GM23338 (cell line): ENCODE measurements around the gene PDZD8. TPM values are rescaled to one million over a fixed set of nuclear protein-coding genes. Genes with fewer than 3 reads are reported as not detected.
A peak's percentile ranks its signal among the peaks of the same experiment; 100 is the strongest.

ENCODE experiments used
- ATAC-seq: fragments of 200-7000 bp; cut with Tn5 transposase; 3 replicates; pipeline ENCODE4 v1.9.1; 2020
- DNase-seq: peaks from one replicate; pipeline ENCODE4 v3.0.0-alpha.2; 2015; ENCODE audit warnings: low spot score
- H2AFZ ChIP-seq: fragments of 200-600 bp; sonication (generic); 2 replicates; pipeline ENCODE4 v1.8.0; 2016; ENCODE audit warnings: antibody characterized with exemption, mild to moderate bottlenecking, moderate library complexity
- H3F3A ChIP-seq: fragments of 200-600 bp; sonication (generic); replicated peaks from 2 replicates; pipeline ENCODE4 v1.8.0; 2017; ENCODE audit warnings: antibody characterized with exemption, mixed run types, low read depth
- H3K27ac ChIP-seq: fragments of 200-600 bp; sonication (generic); 2 replicates; pipeline ENCODE4 v1.6.1; 2016; ENCODE audit warnings: low read depth
- H3K27me3 ChIP-seq: fragments of 200-600 bp; sonication (generic); 2 replicates; pipeline ENCODE4 v1.8.0; 2016; ENCODE audit warnings: mild to moderate bottlenecking, mixed run types, moderate library complexity; ENCODE audit not compliant: insufficient read depth
- H3K36me3 ChIP-seq: fragments of 200-600 bp; sonication (generic); 2 replicates; pipeline ENCODE4 v1.8.0; 2016; ENCODE audit warnings: mild to moderate bottlenecking; ENCODE audit not compliant: insufficient read depth
- H3K4me1 ChIP-seq: fragments of 200-600 bp; sonication (generic); 2 replicates; pipeline ENCODE4 v1.8.0; 2016; ENCODE audit warnings: mild to moderate bottlenecking, moderate library complexity; ENCODE audit not compliant: insufficient read depth
- H3K4me2 ChIP-seq: fragments of 200-600 bp; sonication (generic); 2 replicates; pipeline ENCODE4 v1.7.1; 2017; ENCODE audit warnings: mixed run types
- H3K4me3 ChIP-seq: fragments of 200-600 bp; sonication (generic); 2 replicates; pipeline ENCODE4 v1.6.1; 2016; ENCODE audit warnings: mixed run types
- H3K79me2 ChIP-seq: fragments of 200-600 bp; sonication (generic); replicated peaks from 2 replicates; pipeline ENCODE4 v1.8.0; 2017; ENCODE audit warnings: mild to moderate bottlenecking; ENCODE audit not compliant: insufficient read depth
- H3K9me2 ChIP-seq: fragments of 200-600 bp; sonication (generic); 2 replicates; pipeline ENCODE4 v1.8.0; 2017; ENCODE audit not compliant: insufficient read depth
- H4K20me1 ChIP-seq: fragments of 200-600 bp; sonication (generic); replicated peaks from 2 replicates; pipeline ENCODE4 v1.8.0; 2017; ENCODE audit warnings: mild to moderate bottlenecking; ENCODE audit not compliant: insufficient read depth
- H3K27ac Mint-ChIP-seq: 2 replicates; pipeline ENCODE4 v1.8.0; 2020; ENCODE audit warnings: inconsistent platforms, mild to moderate bottlenecking, moderate library complexity, mixed read lengths
- H3K27me3 Mint-ChIP-seq: 3 replicates; pipeline ENCODE4 v1.8.0; 2022; ENCODE audit warnings: low read depth, mild to moderate bottlenecking, moderate library complexity, mixed read lengths, inconsistent platforms; ENCODE audit not compliant: insufficient read depth, poor library complexity
- H3K36me3 Mint-ChIP-seq: 3 replicates; pipeline ENCODE4 v1.8.0; 2021; ENCODE audit warnings: low read depth, mild to moderate bottlenecking, inconsistent platforms, moderate library complexity, mixed read lengths
- H3K4me1 Mint-ChIP-seq: 3 replicates; pipeline ENCODE4 v1.8.0; 2020; ENCODE audit warnings: mild to moderate bottlenecking, inconsistent platforms, mixed read lengths
- H3K4me3 Mint-ChIP-seq: 3 replicates; pipeline ENCODE4 v1.8.0; 2021; ENCODE audit warnings: moderate library complexity, mild to moderate bottlenecking, inconsistent platforms, mixed read lengths
- H3K9me3 Mint-ChIP-seq: 3 replicates; pipeline ENCODE4 v1.8.0; 2020; ENCODE audit warnings: moderate library complexity, mild to moderate bottlenecking, inconsistent platforms, mixed read lengths
- CREB1 ChIP-seq: fragments of 250-450 bp; sonication (Bioruptor Pico); IDR thresholded peaks from 2 replicates; pipeline ENCODE4 v1.5.0; 2020; ENCODE audit warnings: low read depth, mild to moderate bottlenecking, moderate library complexity
- EZH2 ChIP-seq: fragments of 200-600 bp; sonication (generic); IDR thresholded peaks from one replicate; pipeline ENCODE4 v1.8.0; 2017; ENCODE audit warnings: antibody characterized with exemption, mild to moderate bottlenecking, low read depth; ENCODE audit not compliant: unreplicated experiment
- EZH2phosphoT487 ChIP-seq: fragments of 200-600 bp; sonication (generic); IDR thresholded peaks from one replicate; pipeline ENCODE4 v1.8.1; 2018; ENCODE audit warnings: antibody characterized with exemption; ENCODE audit not compliant: unreplicated experiment
- JUNB ChIP-seq: IDR thresholded peaks from one replicate; pipeline ENCODE4 v1.6.1; 2016; ENCODE audit warnings: antibody characterized with exemption; ENCODE audit not compliant: unreplicated experiment
- NANOG ChIP-seq: IDR thresholded peaks from 2 replicates; pipeline ENCODE4 v1.6.1; 2016; ENCODE audit warnings: antibody characterized with exemption, borderline replicate concordance
- POLR2AphosphoS5 ChIP-seq: IDR thresholded peaks from 2 replicates; pipeline ENCODE4 v1.6.1; 2016; ENCODE audit warnings: antibody characterized with exemption, low read depth
- ZNF331 ChIP-seq: fragments of 250-450 bp; sonication (Bioruptor Pico); IDR thresholded peaks from 2 replicates; pipeline ENCODE4 v1.5.0; 2020; ENCODE audit warnings: low read depth, mild to moderate bottlenecking, moderate library complexity
- polyA plus RNA-seq: library from polyadenylated mRNA; unstranded; fragments of >200 nt; fragmentation: Nextera tagmentation; extraction: Ambion mirVana; gene quantifications from 2 replicates; pipeline ENCODE4 v1.2.1, GENCODE V29; 2016
- total RNA-seq: library from RNA; depleted of rRNA; stranded (reverse); fragments of >200 nt; shearing (Covaris generic); gene quantifications from 2 replicates; pipeline ENCODE4 v1.2.3, GENCODE V29; 2014
- TF ChIP-seq, protein P1 (sequence below): fragments of 250-450 bp; sonication (Bioruptor Pico); IDR thresholded peaks from 2 replicates; pipeline ENCODE4 v1.5.0; 2020; ENCODE audit warnings: mild to moderate bottlenecking, moderate library complexity

PDZD8 gene
- total and polyA plus RNA-seq, 2 experiments from 2014 or later: 11.4 to 28.6 TPM

DNA sequence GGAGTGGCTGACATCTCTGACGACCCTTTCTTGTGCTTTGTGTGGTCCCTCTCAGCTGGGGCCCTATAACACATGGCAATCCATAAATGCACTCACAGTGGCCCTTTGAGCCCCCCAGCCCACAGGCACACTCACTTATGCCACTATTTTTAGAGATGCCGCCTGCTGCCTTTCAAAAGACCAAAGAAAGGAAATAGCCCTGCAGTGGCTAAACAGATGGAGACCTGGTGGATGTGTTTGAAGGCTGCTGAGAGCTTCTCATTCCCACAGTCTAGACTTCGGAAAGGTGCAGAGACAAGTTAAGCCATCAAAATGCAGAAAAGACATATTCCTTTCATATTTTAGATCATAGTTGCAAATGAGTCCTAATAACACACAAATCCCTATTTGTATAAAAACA, 42.0 kb upstream of the PDZD8 start (continued):
- TF ChIP-seq, protein P1, sequence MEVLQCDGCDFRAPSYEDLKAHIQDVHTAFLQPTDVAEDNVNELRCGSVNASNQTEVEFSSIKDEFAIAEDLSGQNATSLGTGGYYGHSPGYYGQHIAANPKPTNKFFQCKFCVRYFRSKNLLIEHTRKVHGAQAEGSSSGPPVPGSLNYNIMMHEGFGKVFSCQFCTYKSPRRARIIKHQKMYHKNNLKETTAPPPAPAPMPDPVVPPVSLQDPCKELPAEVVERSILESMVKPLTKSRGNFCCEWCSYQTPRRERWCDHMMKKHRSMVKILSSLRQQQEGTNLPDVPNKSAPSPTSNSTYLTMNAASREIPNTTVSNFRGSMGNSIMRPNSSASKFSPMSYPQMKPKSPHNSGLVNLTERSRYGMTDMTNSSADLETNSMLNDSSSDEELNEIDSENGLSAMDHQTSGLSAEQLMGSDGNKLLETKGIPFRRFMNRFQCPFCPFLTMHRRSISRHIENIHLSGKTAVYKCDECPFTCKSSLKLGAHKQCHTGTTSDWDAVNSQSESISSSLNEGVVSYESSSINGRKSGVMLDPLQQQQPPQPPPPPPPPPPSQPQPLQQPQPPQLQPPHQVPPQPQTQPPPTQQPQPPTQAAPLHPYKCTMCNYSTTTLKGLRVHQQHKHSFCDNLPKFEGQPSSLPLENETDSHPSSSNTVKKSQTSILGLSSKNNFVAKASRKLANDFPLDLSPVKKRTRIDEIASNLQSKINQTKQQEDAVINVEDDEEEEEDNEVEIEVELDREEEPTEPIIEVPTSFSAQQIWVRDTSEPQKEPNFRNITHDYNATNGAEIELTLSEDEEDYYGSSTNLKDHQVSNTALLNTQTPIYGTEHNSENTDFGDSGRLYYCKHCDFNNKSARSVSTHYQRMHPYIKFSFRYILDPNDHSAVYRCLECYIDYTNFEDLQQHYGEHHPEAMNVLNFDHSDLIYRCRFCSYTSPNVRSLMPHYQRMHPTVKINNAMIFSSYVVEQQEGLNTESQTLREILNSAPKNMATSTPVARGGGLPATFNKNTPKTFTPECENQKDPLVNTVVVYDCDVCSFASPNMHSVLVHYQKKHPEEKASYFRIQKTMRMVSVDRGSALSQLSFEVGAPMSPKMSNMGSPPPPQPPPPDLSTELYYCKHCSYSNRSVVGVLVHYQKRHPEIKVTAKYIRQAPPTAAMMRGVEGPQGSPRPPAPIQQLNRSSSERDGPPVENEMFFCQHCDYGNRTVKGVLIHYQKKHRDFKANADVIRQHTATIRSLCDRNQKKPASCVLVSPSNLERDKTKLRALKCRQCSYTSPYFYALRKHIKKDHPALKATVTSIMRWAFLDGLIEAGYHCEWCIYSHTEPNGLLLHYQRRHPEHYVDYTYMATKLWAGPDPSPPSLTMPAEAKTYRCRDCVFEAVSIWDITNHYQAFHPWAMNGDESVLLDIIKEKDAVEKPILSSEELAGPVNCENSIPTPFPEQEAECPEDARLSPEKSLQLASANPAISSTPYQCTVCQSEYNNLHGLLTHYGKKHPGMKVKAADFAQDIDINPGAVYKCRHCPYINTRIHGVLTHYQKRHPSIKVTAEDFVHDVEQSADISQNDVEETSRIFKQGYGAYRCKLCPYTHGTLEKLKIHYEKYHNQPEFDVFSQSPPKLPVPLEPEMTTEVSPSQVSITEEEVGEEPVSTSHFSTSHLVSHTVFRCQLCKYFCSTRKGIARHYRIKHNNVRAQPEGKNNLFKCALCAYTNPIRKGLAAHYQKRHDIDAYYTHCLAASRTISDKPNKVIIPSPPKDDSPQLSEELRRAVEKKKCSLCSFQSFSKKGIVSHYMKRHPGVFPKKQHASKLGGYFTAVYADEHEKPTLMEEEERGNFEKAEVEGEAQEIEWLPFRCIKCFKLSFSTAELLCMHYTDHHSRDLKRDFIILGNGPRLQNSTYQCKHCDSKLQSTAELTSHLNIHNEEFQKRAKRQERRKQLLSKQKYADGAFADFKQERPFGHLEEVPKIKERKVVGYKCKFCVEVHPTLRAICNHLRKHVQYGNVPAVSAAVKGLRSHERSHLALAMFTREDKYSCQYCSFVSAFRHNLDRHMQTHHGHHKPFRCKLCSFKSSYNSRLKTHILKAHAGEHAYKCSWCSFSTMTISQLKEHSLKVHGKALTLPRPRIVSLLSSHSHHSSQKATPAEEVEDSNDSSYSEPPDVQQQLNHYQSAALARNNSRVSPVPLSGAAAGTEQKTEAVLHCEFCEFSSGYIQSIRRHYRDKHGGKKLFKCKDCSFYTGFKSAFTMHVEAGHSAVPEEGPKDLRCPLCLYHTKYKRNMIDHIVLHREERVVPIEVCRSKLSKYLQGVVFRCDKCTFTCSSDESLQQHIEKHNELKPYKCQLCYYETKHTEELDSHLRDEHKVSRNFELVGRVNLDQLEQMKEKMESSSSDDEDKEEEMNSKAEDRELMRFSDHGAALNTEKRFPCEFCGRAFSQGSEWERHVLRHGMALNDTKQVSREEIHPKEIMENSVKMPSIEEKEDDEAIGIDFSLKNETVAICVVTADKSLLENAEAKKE (CRISPR knock-in tag): no peak
- TF ChIP-seq EZH2 (no peak), ZNF331 (CRISPR knock-in tag) (no peak), EZH2phosphoT487 (no peak), POLR2AphosphoS5 (no peak), CREB1 (CRISPR knock-in tag) (no peak), JUNB (no peak)

DNA sequence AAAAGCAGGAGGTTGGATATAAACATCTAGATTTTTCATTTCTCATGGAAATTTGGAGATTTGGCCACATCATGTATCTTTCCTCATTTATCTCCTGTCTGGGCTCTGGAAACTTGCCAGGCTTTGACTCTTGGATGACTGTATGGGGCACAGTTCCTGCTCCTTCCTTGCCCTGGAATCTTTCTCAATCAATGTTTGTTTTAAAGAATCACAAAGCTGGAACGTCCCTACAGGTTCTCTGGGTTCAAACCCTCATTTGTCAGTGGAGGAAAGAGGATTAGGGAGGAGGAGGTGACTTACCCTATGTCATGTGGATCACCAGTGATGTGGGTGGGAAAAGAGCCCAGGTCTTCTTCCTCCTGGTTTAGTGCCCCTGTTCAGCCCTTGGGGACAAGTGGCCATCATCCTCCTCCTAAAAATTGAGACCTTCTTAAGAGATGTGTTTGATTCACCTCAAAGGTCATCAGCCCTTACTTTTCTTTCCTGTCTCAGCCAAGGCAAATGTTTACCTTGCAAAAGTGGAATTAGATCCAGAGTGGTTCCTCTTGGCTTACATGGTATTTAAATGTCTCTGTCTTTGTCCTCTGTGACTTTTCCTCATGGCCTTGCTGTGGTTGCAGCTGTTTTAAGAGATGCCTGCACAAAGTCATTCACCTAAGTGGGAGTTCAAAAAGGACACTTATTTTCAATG, 38.8 kb upstream of the PDZD8 start:
- Histone ChIP-seq H3K27me3 (no peaks in the 10 kb centered on the region), H3K4me1 (no peaks in the 10 kb centered on the region), H3K27ac (no peak overlapping the region), H2AFZ (peak overlapping the region; percentile 80), H4K20me1 (no peaks in the 10 kb centered on the region), H3K4me2 (no peak overlapping the region), H3K36me3 (no peaks in the 10 kb centered on the region), H3K79me2 (no peaks in the 10 kb centered on the region), H3F3A (no peaks in the 10 kb centered on the region), H3K4me3 (no peak overlapping the region), H3K9me2 (no peaks in the 10 kb centered on the region)
- H3K36me3 Mint-ChIP-seq: no peaks in the 10 kb centered on the region
- H3K4me3 Mint-ChIP-seq: no peak overlapping the region
- DNase-seq: no peak
- H3K4me1 Mint-ChIP-seq: peaks cover 6% of the 10 kb centered on the region
- TF ChIP-seq NANOG: no peak
- no peaks in the 10 kb centered on the region for H3K9me3 Mint-ChIP-seq
- ATAC-seq: no peak
- peaks cover 2% of the 10 kb centered on the region for H3K27me3 Mint-ChIP-seq
- H3K27ac Mint-ChIP-seq: no peak overlapping the region
